GM23338 (cell line): ENCODE data around the gene APOBEC3A. TPM values are rescaled to one million over a fixed set of nuclear protein-coding genes. Genes with fewer than 3 reads are reported as not detected.

Source experiments
- ATAC-seq: fragments of 200-7000 bp; cut with Tn5 transposase; 3 replicates; pipeline ENCODE4 v1.9.1; 2020
- DNase-seq: peaks from one replicate; pipeline ENCODE4 v3.0.0-alpha.2; 2015; ENCODE audit warnings: low spot score
- H2AFZ ChIP-seq: fragments of 200-600 bp; sonication (generic); 2 replicates; pipeline ENCODE4 v1.8.0; 2016; ENCODE audit warnings: antibody characterized with exemption, mild to moderate bottlenecking, moderate library complexity
- H3F3A ChIP-seq: fragments of 200-600 bp; sonication (generic); replicated peaks from 2 replicates; pipeline ENCODE4 v1.8.0; 2017; ENCODE audit warnings: antibody characterized with exemption, mixed run types, low read depth
- H3K27ac ChIP-seq: fragments of 200-600 bp; sonication (generic); 2 replicates; pipeline ENCODE4 v1.6.1; 2016; ENCODE audit warnings: low read depth
- H3K27me3 ChIP-seq: fragments of 200-600 bp; sonication (generic); 2 replicates; pipeline ENCODE4 v1.8.0; 2016; ENCODE audit warnings: mild to moderate bottlenecking, mixed run types, moderate library complexity; ENCODE audit not compliant: insufficient read depth
- H3K36me3 ChIP-seq: fragments of 200-600 bp; sonication (generic); 2 replicates; pipeline ENCODE4 v1.8.0; 2016; ENCODE audit warnings: mild to moderate bottlenecking; ENCODE audit not compliant: insufficient read depth
- H3K4me1 ChIP-seq: fragments of 200-600 bp; sonication (generic); 2 replicates; pipeline ENCODE4 v1.8.0; 2016; ENCODE audit warnings: mild to moderate bottlenecking, moderate library complexity; ENCODE audit not compliant: insufficient read depth
- H3K4me2 ChIP-seq: fragments of 200-600 bp; sonication (generic); 2 replicates; pipeline ENCODE4 v1.7.1; 2017; ENCODE audit warnings: mixed run types
- H3K4me3 ChIP-seq: fragments of 200-600 bp; sonication (generic); 2 replicates; pipeline ENCODE4 v1.6.1; 2016; ENCODE audit warnings: mixed run types
- H3K79me2 ChIP-seq: fragments of 200-600 bp; sonication (generic); replicated peaks from 2 replicates; pipeline ENCODE4 v1.8.0; 2017; ENCODE audit warnings: mild to moderate bottlenecking; ENCODE audit not compliant: insufficient read depth
- H3K9me2 ChIP-seq: fragments of 200-600 bp; sonication (generic); 2 replicates; pipeline ENCODE4 v1.8.0; 2017; ENCODE audit not compliant: insufficient read depth
- H4K20me1 ChIP-seq: fragments of 200-600 bp; sonication (generic); replicated peaks from 2 replicates; pipeline ENCODE4 v1.8.0; 2017; ENCODE audit warnings: mild to moderate bottlenecking; ENCODE audit not compliant: insufficient read depth
- H3K27ac Mint-ChIP-seq: 2 replicates; pipeline ENCODE4 v1.8.0; 2020; ENCODE audit warnings: inconsistent platforms, mild to moderate bottlenecking, moderate library complexity, mixed read lengths
- H3K27me3 Mint-ChIP-seq: 3 replicates; pipeline ENCODE4 v1.8.0; 2022; ENCODE audit warnings: low read depth, mild to moderate bottlenecking, moderate library complexity, mixed read lengths, inconsistent platforms; ENCODE audit not compliant: insufficient read depth, poor library complexity
- H3K36me3 Mint-ChIP-seq: 3 replicates; pipeline ENCODE4 v1.8.0; 2021; ENCODE audit warnings: low read depth, mild to moderate bottlenecking, inconsistent platforms, moderate library complexity, mixed read lengths
- H3K4me1 Mint-ChIP-seq: 3 replicates; pipeline ENCODE4 v1.8.0; 2020; ENCODE audit warnings: mild to moderate bottlenecking, inconsistent platforms, mixed read lengths
- H3K4me3 Mint-ChIP-seq: 3 replicates; pipeline ENCODE4 v1.8.0; 2021; ENCODE audit warnings: moderate library complexity, mild to moderate bottlenecking, inconsistent platforms, mixed read lengths
- H3K9me3 Mint-ChIP-seq: 3 replicates; pipeline ENCODE4 v1.8.0; 2020; ENCODE audit warnings: moderate library complexity, mild to moderate bottlenecking, inconsistent platforms, mixed read lengths
- CREB1 ChIP-seq: fragments of 250-450 bp; sonication (Bioruptor Pico); IDR thresholded peaks from 2 replicates; pipeline ENCODE4 v1.5.0; 2020; ENCODE audit warnings: low read depth, mild to moderate bottlenecking, moderate library complexity
- JUNB ChIP-seq: IDR thresholded peaks from one replicate; pipeline ENCODE4 v1.6.1; 2016; ENCODE audit warnings: antibody characterized with exemption; ENCODE audit not compliant: unreplicated experiment
- POLR2AphosphoS5 ChIP-seq: IDR thresholded peaks from 2 replicates; pipeline ENCODE4 v1.6.1; 2016; ENCODE audit warnings: antibody characterized with exemption, low read depth
- STAT1 ChIP-seq: IDR thresholded peaks from one replicate; pipeline ENCODE4 v1.6.1; 2016; ENCODE audit warnings: antibody characterized with exemption; ENCODE audit not compliant: unreplicated experiment
- ZNF331 ChIP-seq: fragments of 250-450 bp; sonication (Bioruptor Pico); IDR thresholded peaks from 2 replicates; pipeline ENCODE4 v1.5.0; 2020; ENCODE audit warnings: low read depth, mild to moderate bottlenecking, moderate library complexity
- polyA plus RNA-seq: library from polyadenylated mRNA; unstranded; fragments of >200 nt; fragmentation: Nextera tagmentation; extraction: Ambion mirVana; gene quantifications from 2 replicates; pipeline ENCODE4 v1.2.1, GENCODE V29; 2016
- total RNA-seq: library from RNA; depleted of rRNA; stranded (reverse); fragments of >200 nt; shearing (Covaris generic); gene quantifications from 2 replicates; pipeline ENCODE4 v1.2.3, GENCODE V29; 2014
- TF ChIP-seq, protein P1 (sequence below), 2 experiments: fragments of 200-600 bp in 1 of 2; sonication (generic) in 1 of 2; conservative IDR thresholded peaks; 2 replicates each; pipeline versions ENCODE4 v1.5.1 to v1.6.1; 2016 to 2017; ENCODE audit warnings: antibody characterized with exemption in 2 of 2, low read depth in 2 of 2, mild to moderate bottlenecking in 2 of 2, moderate library complexity in 1 of 2
- TF ChIP-seq, protein P2 (sequence below): IDR thresholded peaks from one replicate; pipeline ENCODE4 v1.6.1; 2018; ENCODE audit warnings: antibody characterized with exemption; ENCODE audit not compliant: unreplicated experiment
- TF ChIP-seq, protein P3 (sequence below): fragments of 250-450 bp; sonication (Bioruptor Pico); IDR thresholded peaks from 2 replicates; pipeline ENCODE4 v1.5.0; 2020; ENCODE audit warnings: mild to moderate bottlenecking, moderate library complexity

Gene APOBEC3A
- total and polyA plus RNA-seq, 2 experiments from 2014 or later: 0.21 TPM; not detected in 1

DNA sequence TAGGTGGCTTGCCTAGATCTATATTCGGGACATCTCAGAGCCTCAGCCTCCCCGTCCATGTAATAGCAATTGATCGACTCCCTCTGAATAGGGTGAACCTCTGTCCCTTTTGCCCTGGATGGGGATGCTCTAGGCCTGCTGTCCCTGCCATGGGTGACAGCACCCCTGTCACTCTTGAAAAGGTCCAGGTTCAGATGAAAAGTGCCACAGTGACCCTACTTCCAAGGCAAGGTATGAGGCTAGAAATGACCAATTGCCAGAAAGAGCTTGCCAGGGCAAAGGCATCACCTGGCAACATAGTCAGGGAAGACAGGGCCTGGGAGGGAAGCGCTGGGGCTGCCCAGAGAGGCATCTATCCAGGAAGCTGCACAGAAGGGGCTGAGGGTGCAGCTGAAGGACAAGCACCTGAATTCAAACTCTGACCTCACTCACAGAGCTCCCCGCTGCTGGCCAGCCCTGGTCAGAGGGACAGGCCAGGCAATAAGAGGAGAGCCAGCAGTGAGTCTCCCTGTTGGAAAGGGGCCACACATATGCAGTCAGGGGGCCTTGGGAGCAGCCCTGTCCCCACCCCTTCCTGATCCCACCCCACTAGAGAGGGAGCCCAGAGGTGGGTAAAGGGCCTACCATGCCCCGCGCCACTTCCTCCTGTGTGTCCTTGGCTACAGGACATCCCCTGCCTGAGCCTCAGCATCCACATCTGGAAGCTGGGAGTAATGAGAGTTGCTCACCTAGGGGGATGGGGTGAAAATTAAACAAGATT is 9.0 kb upstream of the APOBEC3A start:
- Histone ChIP-seq H3K9me2 (no peaks in the 10 kb centered on the region), H2AFZ (no peak overlapping the region), H3K4me2 (no peak overlapping the region), H3K27ac (no peak overlapping the region), H3F3A (no peaks in the 10 kb centered on the region), H4K20me1 (peaks cover 3% of the 10 kb centered on the region; the same call in 1 of the 2 replicates), H3K4me1 (no peaks in the 10 kb centered on the region; the same call in 1 of the 2 replicates), H3K4me3 (no peak overlapping the region), H3K36me3 (no peaks in the 10 kb centered on the region), H3K27me3 (no peaks in the 10 kb centered on the region), H3K79me2 (no peaks in the 10 kb centered on the region)
- Mint-ChIP-seq H3K4me3 (no peak overlapping the region), H3K27me3 (peaks cover 7% of the 10 kb centered on the region), H3K27ac (no peak overlapping the region), H3K9me3 (no peaks in the 10 kb centered on the region), H3K4me1 (peaks cover 10% of the 10 kb centered on the region), H3K36me3 (no peaks in the 10 kb centered on the region)
- TF ChIP-seq, protein P1, sequence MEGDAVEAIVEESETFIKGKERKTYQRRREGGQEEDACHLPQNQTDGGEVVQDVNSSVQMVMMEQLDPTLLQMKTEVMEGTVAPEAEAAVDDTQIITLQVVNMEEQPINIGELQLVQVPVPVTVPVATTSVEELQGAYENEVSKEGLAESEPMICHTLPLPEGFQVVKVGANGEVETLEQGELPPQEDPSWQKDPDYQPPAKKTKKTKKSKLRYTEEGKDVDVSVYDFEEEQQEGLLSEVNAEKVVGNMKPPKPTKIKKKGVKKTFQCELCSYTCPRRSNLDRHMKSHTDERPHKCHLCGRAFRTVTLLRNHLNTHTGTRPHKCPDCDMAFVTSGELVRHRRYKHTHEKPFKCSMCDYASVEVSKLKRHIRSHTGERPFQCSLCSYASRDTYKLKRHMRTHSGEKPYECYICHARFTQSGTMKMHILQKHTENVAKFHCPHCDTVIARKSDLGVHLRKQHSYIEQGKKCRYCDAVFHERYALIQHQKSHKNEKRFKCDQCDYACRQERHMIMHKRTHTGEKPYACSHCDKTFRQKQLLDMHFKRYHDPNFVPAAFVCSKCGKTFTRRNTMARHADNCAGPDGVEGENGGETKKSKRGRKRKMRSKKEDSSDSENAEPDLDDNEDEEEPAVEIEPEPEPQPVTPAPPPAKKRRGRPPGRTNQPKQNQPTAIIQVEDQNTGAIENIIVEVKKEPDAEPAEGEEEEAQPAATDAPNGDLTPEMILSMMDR (conservative IDR thresholded peaks at IDR 0.05; ENCODE audit: low read depth in 2 of 2): no peak
- no peak for TF ChIP-seq CREB1 (CRISPR knock-in tag)
- TF ChIP-seq POLR2AphosphoS5: no peak
- TF ChIP-seq, protein P2, sequence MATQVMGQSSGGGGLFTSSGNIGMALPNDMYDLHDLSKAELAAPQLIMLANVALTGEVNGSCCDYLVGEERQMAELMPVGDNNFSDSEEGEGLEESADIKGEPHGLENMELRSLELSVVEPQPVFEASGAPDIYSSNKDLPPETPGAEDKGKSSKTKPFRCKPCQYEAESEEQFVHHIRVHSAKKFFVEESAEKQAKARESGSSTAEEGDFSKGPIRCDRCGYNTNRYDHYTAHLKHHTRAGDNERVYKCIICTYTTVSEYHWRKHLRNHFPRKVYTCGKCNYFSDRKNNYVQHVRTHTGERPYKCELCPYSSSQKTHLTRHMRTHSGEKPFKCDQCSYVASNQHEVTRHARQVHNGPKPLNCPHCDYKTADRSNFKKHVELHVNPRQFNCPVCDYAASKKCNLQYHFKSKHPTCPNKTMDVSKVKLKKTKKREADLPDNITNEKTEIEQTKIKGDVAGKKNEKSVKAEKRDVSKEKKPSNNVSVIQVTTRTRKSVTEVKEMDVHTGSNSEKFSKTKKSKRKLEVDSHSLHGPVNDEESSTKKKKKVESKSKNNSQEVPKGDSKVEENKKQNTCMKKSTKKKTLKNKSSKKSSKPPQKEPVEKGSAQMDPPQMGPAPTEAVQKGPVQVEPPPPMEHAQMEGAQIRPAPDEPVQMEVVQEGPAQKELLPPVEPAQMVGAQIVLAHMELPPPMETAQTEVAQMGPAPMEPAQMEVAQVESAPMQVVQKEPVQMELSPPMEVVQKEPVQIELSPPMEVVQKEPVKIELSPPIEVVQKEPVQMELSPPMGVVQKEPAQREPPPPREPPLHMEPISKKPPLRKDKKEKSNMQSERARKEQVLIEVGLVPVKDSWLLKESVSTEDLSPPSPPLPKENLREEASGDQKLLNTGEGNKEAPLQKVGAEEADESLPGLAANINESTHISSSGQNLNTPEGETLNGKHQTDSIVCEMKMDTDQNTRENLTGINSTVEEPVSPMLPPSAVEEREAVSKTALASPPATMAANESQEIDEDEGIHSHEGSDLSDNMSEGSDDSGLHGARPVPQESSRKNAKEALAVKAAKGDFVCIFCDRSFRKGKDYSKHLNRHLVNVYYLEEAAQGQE: no peak
- no peak for TF ChIP-seq STAT1
- TF ChIP-seq ZNF331: no peak
- TF ChIP-seq, protein P3, sequence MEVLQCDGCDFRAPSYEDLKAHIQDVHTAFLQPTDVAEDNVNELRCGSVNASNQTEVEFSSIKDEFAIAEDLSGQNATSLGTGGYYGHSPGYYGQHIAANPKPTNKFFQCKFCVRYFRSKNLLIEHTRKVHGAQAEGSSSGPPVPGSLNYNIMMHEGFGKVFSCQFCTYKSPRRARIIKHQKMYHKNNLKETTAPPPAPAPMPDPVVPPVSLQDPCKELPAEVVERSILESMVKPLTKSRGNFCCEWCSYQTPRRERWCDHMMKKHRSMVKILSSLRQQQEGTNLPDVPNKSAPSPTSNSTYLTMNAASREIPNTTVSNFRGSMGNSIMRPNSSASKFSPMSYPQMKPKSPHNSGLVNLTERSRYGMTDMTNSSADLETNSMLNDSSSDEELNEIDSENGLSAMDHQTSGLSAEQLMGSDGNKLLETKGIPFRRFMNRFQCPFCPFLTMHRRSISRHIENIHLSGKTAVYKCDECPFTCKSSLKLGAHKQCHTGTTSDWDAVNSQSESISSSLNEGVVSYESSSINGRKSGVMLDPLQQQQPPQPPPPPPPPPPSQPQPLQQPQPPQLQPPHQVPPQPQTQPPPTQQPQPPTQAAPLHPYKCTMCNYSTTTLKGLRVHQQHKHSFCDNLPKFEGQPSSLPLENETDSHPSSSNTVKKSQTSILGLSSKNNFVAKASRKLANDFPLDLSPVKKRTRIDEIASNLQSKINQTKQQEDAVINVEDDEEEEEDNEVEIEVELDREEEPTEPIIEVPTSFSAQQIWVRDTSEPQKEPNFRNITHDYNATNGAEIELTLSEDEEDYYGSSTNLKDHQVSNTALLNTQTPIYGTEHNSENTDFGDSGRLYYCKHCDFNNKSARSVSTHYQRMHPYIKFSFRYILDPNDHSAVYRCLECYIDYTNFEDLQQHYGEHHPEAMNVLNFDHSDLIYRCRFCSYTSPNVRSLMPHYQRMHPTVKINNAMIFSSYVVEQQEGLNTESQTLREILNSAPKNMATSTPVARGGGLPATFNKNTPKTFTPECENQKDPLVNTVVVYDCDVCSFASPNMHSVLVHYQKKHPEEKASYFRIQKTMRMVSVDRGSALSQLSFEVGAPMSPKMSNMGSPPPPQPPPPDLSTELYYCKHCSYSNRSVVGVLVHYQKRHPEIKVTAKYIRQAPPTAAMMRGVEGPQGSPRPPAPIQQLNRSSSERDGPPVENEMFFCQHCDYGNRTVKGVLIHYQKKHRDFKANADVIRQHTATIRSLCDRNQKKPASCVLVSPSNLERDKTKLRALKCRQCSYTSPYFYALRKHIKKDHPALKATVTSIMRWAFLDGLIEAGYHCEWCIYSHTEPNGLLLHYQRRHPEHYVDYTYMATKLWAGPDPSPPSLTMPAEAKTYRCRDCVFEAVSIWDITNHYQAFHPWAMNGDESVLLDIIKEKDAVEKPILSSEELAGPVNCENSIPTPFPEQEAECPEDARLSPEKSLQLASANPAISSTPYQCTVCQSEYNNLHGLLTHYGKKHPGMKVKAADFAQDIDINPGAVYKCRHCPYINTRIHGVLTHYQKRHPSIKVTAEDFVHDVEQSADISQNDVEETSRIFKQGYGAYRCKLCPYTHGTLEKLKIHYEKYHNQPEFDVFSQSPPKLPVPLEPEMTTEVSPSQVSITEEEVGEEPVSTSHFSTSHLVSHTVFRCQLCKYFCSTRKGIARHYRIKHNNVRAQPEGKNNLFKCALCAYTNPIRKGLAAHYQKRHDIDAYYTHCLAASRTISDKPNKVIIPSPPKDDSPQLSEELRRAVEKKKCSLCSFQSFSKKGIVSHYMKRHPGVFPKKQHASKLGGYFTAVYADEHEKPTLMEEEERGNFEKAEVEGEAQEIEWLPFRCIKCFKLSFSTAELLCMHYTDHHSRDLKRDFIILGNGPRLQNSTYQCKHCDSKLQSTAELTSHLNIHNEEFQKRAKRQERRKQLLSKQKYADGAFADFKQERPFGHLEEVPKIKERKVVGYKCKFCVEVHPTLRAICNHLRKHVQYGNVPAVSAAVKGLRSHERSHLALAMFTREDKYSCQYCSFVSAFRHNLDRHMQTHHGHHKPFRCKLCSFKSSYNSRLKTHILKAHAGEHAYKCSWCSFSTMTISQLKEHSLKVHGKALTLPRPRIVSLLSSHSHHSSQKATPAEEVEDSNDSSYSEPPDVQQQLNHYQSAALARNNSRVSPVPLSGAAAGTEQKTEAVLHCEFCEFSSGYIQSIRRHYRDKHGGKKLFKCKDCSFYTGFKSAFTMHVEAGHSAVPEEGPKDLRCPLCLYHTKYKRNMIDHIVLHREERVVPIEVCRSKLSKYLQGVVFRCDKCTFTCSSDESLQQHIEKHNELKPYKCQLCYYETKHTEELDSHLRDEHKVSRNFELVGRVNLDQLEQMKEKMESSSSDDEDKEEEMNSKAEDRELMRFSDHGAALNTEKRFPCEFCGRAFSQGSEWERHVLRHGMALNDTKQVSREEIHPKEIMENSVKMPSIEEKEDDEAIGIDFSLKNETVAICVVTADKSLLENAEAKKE (CRISPR knock-in tag): no peak
- no peak for TF ChIP-seq JUNB
- ATAC-seq (no peak), DNase-seq (no peak)
